Right hindlimb (tissue), 1 donor: ENCODE measurements around the gene MEF2D.

Experiments
- DNase-seq: peaks from one replicate; pipeline ENCODE4 v3.0.0-alpha.2; 2018

Gene MEF2D

DNA sequence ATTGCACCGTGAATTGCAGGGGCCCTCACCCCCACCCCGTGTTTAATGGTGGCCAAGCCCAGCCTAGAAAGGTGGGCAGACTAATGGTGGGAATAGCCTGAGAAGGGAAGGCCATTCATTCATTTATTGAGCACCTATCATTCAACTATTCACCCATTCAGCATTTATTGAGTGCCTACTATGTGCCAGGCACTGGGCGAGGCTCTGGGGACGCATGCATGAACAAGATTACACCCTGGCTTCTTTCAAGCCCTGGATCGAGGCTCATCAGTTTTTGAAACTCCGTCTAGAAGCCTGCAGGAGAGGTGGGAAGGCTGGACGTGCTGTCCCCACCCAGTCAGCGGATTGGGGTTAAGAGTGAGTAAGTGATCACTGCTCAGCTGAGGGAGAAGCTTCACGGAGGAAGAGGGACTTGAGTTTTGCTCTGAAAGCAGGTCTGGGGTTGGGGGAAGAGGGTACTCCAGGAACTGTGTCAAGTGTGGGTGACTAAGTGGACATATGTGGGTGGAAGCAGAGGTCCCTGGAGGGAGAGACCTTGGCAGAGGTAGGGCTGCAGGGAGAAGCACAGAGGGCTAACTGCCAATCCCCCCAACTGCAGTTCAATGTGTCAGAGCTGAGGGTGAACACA is 35.6 kb downstream of the MEF2D start:
- DNase-seq = no peak

DNA sequence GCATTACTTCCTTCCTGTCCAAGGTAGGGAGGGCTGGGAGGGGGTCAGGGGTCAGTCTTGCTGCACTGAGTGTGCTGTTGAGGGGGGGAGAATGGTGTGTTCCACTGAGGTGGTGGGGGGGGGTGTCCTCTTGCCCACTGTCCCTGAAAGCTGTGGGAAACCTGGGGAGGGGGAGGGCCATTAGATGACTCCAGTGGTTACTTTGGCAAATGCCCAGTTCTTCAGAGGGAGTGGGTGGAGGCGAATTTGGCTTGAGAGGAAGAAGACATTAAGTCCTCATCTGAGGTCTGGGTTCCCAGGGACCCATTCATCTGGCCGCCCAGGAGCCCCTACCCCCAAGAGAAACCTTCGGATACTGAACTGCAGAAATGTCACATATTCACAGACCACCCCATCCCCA is 36.2 kb downstream of the MEF2D start:
- no peak for DNase-seq

GRCh38 chr1:156463874-156464273 is 36.7 kb downstream of the MEF2D start:
- no peak for DNase-seq

- DNase-seq = no peak
Observed at GRCh38 chr1:156462954-156463795, 37.4 kb downstream of the MEF2D start.

- DNase-seq = no peak
Observed at GRCh38 chr1:156461781-156462647, 38.6 kb downstream of the MEF2D start.

- no peak for DNase-seq
Observed at GRCh38 chr1:156461109-156461508, 39.5 kb downstream of the MEF2D start.

- DNase-seq = no peak
Observed at GRCh38 chr1:156460525-156460924, 40.0 kb downstream of the MEF2D start.

DNA sequence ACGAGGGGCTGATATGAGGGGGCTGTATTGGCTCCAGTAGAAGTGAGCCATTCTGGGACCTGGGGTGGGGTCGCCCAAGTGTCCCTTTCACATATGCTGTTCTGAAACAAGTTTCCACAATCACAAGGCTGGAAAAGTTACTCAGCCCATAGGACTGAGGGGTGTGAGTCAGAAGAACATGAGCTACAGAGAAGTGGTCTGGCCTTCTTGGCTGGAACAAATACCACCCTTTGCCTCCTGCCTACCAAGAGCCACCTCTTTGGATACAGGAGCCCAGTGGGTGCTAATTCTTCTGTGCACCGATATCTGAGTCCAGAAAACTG is 42.4 kb downstream of the MEF2D start:
- DNase-seq = no peak

DNA sequence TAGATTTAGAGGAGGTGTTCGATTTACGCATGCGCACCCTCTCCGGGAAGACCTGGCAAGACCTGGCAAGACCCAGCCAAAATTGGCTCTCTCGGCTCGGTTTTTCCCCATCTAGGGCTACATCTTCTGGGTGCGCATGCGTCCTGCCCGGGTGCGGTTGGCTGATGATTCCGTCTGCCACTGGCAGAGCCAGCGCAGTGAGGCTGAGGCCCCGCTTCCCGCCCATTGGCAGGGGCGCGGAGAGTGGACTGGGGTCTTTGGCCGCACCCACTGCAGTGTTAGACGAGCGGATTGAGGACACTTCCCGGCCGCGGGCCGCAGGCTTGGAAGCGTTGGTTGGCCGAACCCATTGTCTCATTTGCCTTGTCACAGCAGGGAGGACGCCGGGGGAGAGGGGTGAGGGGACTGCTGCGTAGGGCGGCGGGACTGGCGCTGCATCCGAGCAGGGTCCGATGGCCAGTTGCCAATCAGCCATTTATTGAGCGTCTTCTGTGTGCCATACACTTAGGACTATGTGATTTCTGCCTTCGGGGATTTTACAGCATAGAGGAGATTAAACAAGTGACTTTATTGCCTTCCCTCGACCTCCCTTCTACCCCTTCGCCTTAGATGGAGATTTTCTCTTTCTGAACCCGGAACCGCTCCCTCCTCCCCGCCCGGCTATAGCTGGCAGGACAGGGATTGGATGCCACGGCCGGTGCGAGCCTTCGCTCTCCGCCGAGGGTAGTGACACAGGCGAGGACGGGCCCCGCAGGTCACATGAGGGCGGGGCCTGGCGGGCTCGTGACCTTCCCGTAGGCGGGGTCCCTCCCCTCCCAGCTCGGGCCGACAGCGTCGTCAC is 43.7 kb downstream of the MEF2D start:
- DNase-seq = peak; percentile 98

- DNase-seq = no peak
Observed at GRCh38 chr1:156455362-156455761, 45.2 kb downstream of the MEF2D start.

DNA sequence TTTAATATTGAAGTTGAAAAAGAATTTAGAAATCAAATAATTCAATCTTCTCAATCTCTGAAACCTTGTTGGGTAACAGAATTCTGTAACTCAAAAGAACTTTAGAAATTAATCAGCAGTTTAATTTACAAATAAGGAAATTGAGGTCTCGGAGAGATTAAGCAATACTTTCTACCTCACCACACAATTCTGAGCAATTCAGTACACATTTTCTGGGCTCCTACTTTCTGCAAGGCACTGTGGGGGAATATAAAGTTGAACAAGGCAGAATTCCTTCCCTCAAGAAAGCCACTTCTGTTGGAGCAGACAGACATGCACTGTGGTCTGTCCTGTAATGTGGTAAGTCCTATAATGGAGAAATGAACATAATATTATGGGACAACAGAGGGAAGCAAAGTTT is 47.7 kb downstream of the MEF2D start:
- no peak for DNase-seq

DNA sequence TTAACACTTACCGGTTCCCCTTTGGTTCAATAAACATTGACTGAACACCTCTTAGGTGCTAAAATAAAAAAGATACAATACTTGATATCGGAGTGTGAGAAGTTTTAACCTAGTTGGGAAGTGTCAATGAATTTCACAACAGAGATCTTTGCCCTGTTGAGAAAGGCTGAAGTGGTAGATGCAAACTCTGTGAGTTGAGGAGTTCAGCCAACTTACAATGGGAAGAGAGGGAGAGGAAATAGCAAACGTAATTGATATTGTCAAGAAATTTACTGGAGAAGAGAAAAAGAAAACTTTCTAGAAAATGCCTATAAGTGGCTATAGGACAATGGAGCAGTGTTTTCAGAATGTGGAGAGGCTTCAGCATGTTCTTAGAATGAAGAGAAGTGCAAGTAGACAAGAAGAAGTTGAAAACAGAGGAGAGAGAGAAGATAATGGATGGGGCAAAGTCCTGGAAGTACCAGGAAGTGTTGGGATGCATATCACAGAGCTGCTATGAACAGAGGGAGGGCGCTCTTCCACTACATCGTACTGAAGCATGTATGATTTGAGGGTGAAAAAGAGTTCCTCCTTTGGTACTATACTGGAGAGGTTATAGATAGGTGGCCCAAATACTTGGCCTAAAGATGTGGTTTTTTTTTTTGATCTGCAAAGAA is 48.9 kb downstream of the MEF2D start:
- no peak for DNase-seq

- no peak for DNase-seq
Observed at GRCh38 chr1:156448134-156448967, 52.2 kb downstream of the MEF2D start.

GRCh38 chr1:156445789-156446263 is 54.7 kb downstream of the MEF2D start:
- peak; percentile 89 for DNase-seq

GRCh38 chr1:156444407-156445001 is 56.1 kb downstream of the MEF2D start:
- DNase-seq = no peak

DNA sequence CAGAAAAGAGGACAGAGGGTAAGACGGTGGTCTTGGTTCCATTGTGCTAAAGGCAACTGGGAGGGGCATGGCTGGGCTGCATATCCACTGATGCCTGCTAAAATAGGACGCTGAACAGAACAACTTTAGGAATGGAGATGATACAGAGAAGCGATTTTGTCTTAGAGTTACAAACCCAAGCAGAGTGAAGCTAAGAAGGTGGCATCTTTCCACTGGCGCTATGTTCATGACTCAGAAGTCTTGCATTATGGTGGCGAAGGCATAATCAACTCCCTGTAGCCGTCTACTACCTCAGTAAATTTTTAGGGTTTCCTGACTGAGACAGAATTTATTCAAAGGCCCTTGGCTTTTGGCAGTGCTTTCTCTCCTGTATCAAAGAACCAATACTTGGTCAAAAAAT is 57.3 kb downstream of the MEF2D start:
- no peak for DNase-seq

GRCh38 chr1:156440654-156441437 is 59.7 kb downstream of the MEF2D start:
- no peak for DNase-seq

- DNase-seq = no peak
Observed at GRCh38 chr1:156439777-156440183, 60.8 kb downstream of the MEF2D start.

- DNase-seq = no peak
Observed at GRCh38 chr1:156439036-156439776, 61.4 kb downstream of the MEF2D start.
